Measurements from ENCODE around the gene TP73. TPM values are rescaled to one million over a fixed set of nuclear protein-coding genes. Genes with fewer than 3 reads are reported as not detected.

Gene TP73
- total and polyA plus RNA-seq, 11 donors, result 0.01 to 0.53 (median 0.15) TPM; not detected in 6

DNA sequence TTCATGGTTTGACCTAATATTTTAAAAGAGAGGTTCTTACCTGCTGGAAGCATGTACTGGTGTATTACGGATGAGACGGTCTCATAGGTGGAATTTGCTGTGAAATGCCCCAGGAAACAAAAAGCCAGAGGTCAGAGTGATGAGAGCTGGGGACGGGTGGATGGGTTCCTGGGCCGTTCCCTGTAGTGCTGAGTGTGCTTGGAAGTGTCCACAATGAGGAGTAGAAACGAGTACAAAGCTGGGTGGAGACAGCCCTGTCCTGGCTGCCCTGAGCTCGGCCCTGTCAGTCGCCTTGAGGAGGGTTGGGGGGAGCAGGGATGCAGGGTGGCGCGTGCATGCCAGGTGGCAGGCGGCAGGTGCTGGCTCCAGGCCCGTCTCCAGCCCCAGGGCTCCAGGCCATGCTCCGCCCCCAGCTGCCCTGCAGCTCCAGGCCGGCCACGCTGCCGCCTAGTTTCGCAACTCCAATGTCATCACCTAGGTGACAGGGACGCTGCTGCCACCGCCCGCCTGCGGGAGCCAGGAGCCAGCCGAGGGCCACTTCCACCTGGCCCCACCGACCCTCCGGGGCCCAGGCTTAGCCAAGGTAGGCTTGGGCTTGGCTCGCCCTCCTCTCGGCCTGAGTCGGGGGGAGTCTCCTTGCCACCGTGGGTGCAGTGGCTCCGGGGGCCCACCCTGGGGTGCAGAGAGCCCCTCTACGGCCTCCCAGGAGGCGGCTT is 16.4 kb downstream of the TP73 start:
- ATAC-seq (peak; percentile 91 to 95 (median 93)), DNase-seq (peak; percentile 79 to 92 (median 89))
- peaks cover 0 to 19% (median 0%) of the 10 kb centered on the region in 9 donors for H3K27me3 ChIP-seq
- H3K27ac ChIP-seq, result peak overlapping the region in 5 of 12 donors; percentile 1 to 70 (median 45)
- intact Hi-C loops (cut with DNase I), result no loop called here
- H3K9me3 ChIP-seq, result no peaks in the 10 kb centered on the region
- H3K4me3 ChIP-seq, result peak overlapping the region in 8 of 12 donors; percentile 8 to 38 (median 28)
- no peaks in the 10 kb centered on the region for H3K36me3 ChIP-seq
- WGBS, 4 donors, result 29 to 33% (median 31%) methylated on average over 26 to 30 of the region's 30 CpGs
- TF ChIP-seq, protein P1, sequence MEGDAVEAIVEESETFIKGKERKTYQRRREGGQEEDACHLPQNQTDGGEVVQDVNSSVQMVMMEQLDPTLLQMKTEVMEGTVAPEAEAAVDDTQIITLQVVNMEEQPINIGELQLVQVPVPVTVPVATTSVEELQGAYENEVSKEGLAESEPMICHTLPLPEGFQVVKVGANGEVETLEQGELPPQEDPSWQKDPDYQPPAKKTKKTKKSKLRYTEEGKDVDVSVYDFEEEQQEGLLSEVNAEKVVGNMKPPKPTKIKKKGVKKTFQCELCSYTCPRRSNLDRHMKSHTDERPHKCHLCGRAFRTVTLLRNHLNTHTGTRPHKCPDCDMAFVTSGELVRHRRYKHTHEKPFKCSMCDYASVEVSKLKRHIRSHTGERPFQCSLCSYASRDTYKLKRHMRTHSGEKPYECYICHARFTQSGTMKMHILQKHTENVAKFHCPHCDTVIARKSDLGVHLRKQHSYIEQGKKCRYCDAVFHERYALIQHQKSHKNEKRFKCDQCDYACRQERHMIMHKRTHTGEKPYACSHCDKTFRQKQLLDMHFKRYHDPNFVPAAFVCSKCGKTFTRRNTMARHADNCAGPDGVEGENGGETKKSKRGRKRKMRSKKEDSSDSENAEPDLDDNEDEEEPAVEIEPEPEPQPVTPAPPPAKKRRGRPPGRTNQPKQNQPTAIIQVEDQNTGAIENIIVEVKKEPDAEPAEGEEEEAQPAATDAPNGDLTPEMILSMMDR (IDR thresholded peaks at IDR 0.05), result no peak
- TF ChIP-seq POLR2A (IDR thresholded peaks at IDR 0.05), result no peak
- H3K4me1 ChIP-seq, result peaks cover 0 to 15% (median 7%) of the 10 kb centered on the region in 12 donors

- intact Hi-C loops (cut with DNase I), result no loop called here
- H3K9me3 ChIP-seq, result no peaks in the 10 kb centered on the region
- DNase-seq (peak in 4 of 5 donors; percentile 32 to 50 (median 44)), ATAC-seq (peak in 2 of 4 donors; percentile 25 to 73)
- 55 to 82% (median 68%) methylated on average over 6 to 14 of the region's 14 CpGs for WGBS, 4 donors
- peak in 1 of 2 donors; percentile 2 for TF ChIP-seq POLR2A (IDR thresholded peaks at IDR 0.05)
- TF ChIP-seq, protein P1 (IDR thresholded peaks at IDR 0.05), result no peak
- peak overlapping the region in 8 of 12 donors; percentile 8 to 38 (median 28) for H3K4me3 ChIP-seq
- H3K4me1 ChIP-seq, result peaks cover 0 to 15% (median 7%) of the 10 kb centered on the region in 12 donors
- no peaks in the 10 kb centered on the region for H3K36me3 ChIP-seq
- peak overlapping the region in 6 of 12 donors; percentile 1 to 70 (median 30) for H3K27ac ChIP-seq
- H3K27me3 ChIP-seq, result peaks cover 0 to 20% (median 0%) of the 10 kb centered on the region in 9 donors
These were observed 17.1 kb downstream of the TP73 start for GRCh38 chr1:3669421-3669821.

DNA sequence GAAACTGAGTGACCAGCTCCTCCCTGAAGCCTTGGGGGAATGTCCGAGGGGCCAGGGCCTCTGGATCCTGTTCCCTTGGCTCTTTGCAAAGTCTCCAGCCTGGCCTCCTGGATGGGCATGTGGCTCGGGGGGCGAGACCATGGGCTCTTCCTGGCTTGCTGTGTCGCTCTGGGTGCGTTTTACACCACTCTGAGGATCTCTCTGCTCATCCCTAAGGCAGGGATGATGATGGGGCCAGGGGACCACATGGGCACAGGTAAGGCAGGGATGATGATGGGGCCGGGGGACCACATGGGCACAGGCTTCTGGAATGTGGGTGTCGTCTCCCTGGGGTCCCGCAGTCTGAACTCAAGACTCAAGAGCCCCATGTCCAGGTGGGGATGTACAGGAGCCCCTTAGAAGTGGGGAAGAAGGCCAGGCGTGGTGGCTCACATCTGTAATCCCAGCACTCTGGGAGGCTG is 17.7 kb downstream of the TP73 start:
- 84 to 93% (median 92%) methylated on average over 5 to 9 of the region's 9 CpGs for WGBS, 4 donors
- Histone ChIP-seq H3K27me3 (peaks cover 0 to 22% (median 0%) of the 10 kb centered on the region in 9 donors), H3K9me3 (no peaks in the 10 kb centered on the region), H3K27ac (no peak overlapping the region), H3K36me3 (no peaks in the 10 kb centered on the region), H3K4me1 (peaks cover 0 to 15% (median 7%) of the 10 kb centered on the region in 12 donors), H3K4me3 (no peak overlapping the region)
- DNase-seq (peak in 3 of 5 donors; percentile 15 to 40 (median 22)), ATAC-seq (no peak)
- intact Hi-C loops (cut with DNase I), result no loop called here
- TF ChIP-seq POLR2A (IDR thresholded peaks at IDR 0.05), result no peak
- TF ChIP-seq, protein P1 (IDR thresholded peaks at IDR 0.05), result no peak

- Histone ChIP-seq H3K9me3 (no peaks in the 10 kb centered on the region), H3K4me1 (peaks cover 0 to 15% (median 7%) of the 10 kb centered on the region in 12 donors), H3K27ac (no peak overlapping the region), H3K27me3 (peaks cover 0 to 22% (median 0%) of the 10 kb centered on the region in 9 donors), H3K4me3 (no peak overlapping the region), H3K36me3 (no peaks in the 10 kb centered on the region)
- peak in 3 of 5 donors; percentile 11 to 60 (median 32) for DNase-seq
- intact Hi-C loops (cut with DNase I), result no loop called here
- ATAC-seq, result no peak
- WGBS, 4 donors, result 76 to 90% (median 87%) methylated on average over 9 to 15 of the region's 15 CpGs
- TF ChIP-seq, protein P1 (IDR thresholded peaks at IDR 0.05), result no peak
- TF ChIP-seq POLR2A (IDR thresholded peaks at IDR 0.05), result no peak
These were observed 18.5 kb downstream of the TP73 start for GRCh38 chr1:3670823-3671265.

All from heart left ventricle (tissue), 16 donors.